HepG2 (cell line): ENCODE measurements around the gene WWP2. TPM values are rescaled to one million over a fixed set of nuclear protein-coding genes. Genes with fewer than 3 reads are reported as not detected.

Experiments used
- CC2D1A ChIP-seq: sonication (generic); formaldehyde crosslinking; IDR thresholded peaks from 2 replicates; pipeline ENCODE4 v1.8.1; 2023; ENCODE audit warnings: mild to moderate bottlenecking, missing genetic modification reagents
- CCAR2 ChIP-seq: fragments of 200-400 bp; formaldehyde crosslinking; optimal IDR thresholded peaks from 2 replicates; pipeline ENCODE3; 2018; ENCODE audit warnings: low read depth, mild to moderate bottlenecking, low read length, moderate library complexity
- HNRNPUL1 ChIP-seq: fragments of 200-400 bp; formaldehyde crosslinking; IDR thresholded peaks from 2 replicates; pipeline ENCODE4 v1.6.1; 2017; ENCODE audit warnings: low read depth, mild to moderate bottlenecking, low read length, moderate library complexity
- JARID2 ChIP-seq: sonication (generic); formaldehyde crosslinking; IDR thresholded peaks from 2 replicates; pipeline ENCODE4 v1.8.1; 2023; ENCODE audit warnings: missing genetic modification reagents, inconsistent platforms; ENCODE audit not compliant: insufficient replicate concordance
- NFYB ChIP-seq: sonication (generic); formaldehyde crosslinking; IDR thresholded peaks from 2 replicates; pipeline ENCODE4 v1.4.0; 2020; ENCODE audit warnings: missing genetic modification reagents
- RFX3 ChIP-seq: IDR thresholded peaks from 2 replicates; pipeline ENCODE4 v1.6.1; 2016; ENCODE audit warnings: missing biosample characterization, missing genetic modification reagents
- U2AF2 ChIP-seq: fragments of 200-400 bp; formaldehyde crosslinking; IDR thresholded peaks from 2 replicates; pipeline ENCODE4 v1.6.1; 2017; ENCODE audit warnings: low read depth, mild to moderate bottlenecking, low read length
- ZBTB3 ChIP-seq: sonication (generic); formaldehyde crosslinking; IDR thresholded peaks from 2 replicates; pipeline ENCODE4 v1.4.0; 2020; ENCODE audit warnings: low read depth, mild to moderate bottlenecking, moderate library complexity, missing genetic modification reagents, borderline replicate concordance
- ZNF225 ChIP-seq: sonication (generic); formaldehyde crosslinking; IDR thresholded peaks from 2 replicates; pipeline ENCODE4 v1.4.0; 2020; ENCODE audit warnings: mild to moderate bottlenecking, missing genetic modification reagents
- ZNF24 ChIP-seq: fragments of 450-650 bp; IDR thresholded peaks from 2 replicates; pipeline ENCODE4 v1.6.1; 2017; ENCODE audit warnings: antibody characterized with exemption, mild to moderate bottlenecking
- ZNF335 ChIP-seq: sonication (generic); formaldehyde crosslinking; IDR thresholded peaks from 2 replicates; pipeline ENCODE4 v1.4.0; 2020; ENCODE audit warnings: missing genetic modification reagents
- ZNF605 ChIP-seq: sonication (generic); formaldehyde crosslinking; IDR thresholded peaks from 2 replicates; pipeline ENCODE4 v1.8.0; 2022; ENCODE audit warnings: mild to moderate bottlenecking, missing genetic modification reagents
- ZNF615 ChIP-seq: sonication (generic); formaldehyde crosslinking; IDR thresholded peaks from 2 replicates; pipeline ENCODE4 v1.5.0; 2020; ENCODE audit warnings: mild to moderate bottlenecking, missing genetic modification reagents, borderline replicate concordance
- ZSCAN12 ChIP-seq: sonication (generic); formaldehyde crosslinking; IDR thresholded peaks from 2 replicates; pipeline ENCODE4 v1.9.0; 2021; ENCODE audit warnings: mild to moderate bottlenecking, missing genetic modification reagents
- polyA plus RNA-seq, 8 experiments: library from polyadenylated mRNA; depleted of rRNA in 3 of 8; stranded (reverse) in 7 of 8; unstranded in 1 of 8; fragments of >200 nt; fragmentation: Illumina TruSeq in 4 of 8; extraction: Trizol in 4 of 8; gene quantifications; 2 replicates each; pipeline versions ENCODE4 v1.2.1 to v1.2.3, GENCODE V29; 2011 to 2016; ENCODE audit warnings: low read depth in 4 of 8, missing spikeins in 1 of 8, mixed read lengths in 1 of 8; ENCODE audit not compliant: insufficient read depth in 1 of 8
- total RNA-seq, 5 experiments: library from RNA; depleted of rRNA; stranded (reverse); fragments of >200 nt; fragmentation: Illumina TruSeq; extraction: Trizol; gene quantifications; 2 replicates each; pipeline ENCODE4 v1.2.3, GENCODE V29; 2016; ENCODE audit warnings: low read depth in 1 of 5
- TF ChIP-seq, protein P1 (sequence below): sonication (generic); formaldehyde crosslinking; IDR thresholded peaks from 2 replicates; pipeline ENCODE4 v1.4.0; 2020; ENCODE audit warnings: mild to moderate bottlenecking, missing genetic modification reagents
- TF ChIP-seq, protein P2 (sequence below): sonication (generic); formaldehyde crosslinking; IDR thresholded peaks from 2 replicates; pipeline ENCODE4 v1.4.0; 2020; ENCODE audit warnings: missing genetic modification reagents, low read depth, mild to moderate bottlenecking, borderline replicate concordance
- TF ChIP-seq, protein P3 (sequence below): sonication (generic); formaldehyde crosslinking; IDR thresholded peaks from 2 replicates; pipeline ENCODE4 v1.4.0; 2020; ENCODE audit warnings: missing genetic modification reagents
- TF ChIP-seq, protein P4 (sequence below): sonication (generic); formaldehyde crosslinking; IDR thresholded peaks from 2 replicates; pipeline ENCODE4 v1.8.1; 2023; ENCODE audit warnings: mild to moderate bottlenecking, inconsistent platforms, moderate library complexity, missing genetic modification reagents, borderline replicate concordance
- TF ChIP-seq, protein P5 (sequence below): sonication (generic); formaldehyde crosslinking; IDR thresholded peaks from 2 replicates; pipeline ENCODE4 v1.5.1; 2020; ENCODE audit warnings: missing genetic modification reagents, mild to moderate bottlenecking, borderline replicate concordance

Gene WWP2
- total and polyA plus RNA-seq, 2 of the 13 experiments (the other 11 are each of a cell fraction or from before 2014, with no cell fraction given): 11.4 to 28.2 TPM

DNA sequence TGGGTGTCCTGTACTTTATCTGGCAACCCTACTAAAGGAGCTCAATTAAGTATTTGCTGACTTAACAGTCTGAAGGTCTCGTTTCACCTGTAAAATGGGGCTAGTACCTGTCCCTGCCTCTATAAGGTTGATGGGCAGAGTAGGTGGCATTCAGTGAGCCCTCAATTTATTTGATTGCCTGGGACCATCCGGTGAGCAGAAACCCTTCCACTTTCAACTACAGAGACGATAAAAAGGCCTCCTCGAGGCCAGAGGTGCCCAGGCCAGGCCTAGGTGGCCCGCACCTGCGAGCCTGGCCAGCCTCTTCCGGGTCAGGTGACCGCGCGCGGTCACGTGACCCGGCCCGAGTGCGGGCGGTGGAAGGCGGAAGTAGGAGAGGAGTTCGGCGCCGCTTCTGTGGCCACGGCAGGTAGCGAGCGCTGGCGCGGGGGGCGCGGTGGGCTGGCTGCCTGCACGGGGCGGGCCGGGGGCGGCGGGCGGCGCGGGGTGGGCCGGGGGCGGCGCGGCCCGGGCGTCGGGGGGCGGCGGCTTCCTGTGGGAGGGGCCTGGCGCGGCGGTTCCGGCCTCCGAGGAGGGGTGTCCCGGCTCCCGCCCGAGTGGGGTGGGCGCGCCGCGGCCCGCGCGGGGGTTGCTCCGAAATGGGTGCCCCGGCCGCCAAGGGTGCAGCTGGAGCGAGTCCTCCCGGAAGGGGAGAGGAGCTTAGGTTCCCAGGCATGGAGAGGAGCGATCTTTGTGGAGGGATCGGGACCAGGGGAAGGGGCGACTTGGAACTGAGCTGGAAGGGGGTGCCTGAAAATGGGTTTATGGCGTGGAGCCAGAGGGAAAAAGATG is at the start of gene WWP2 (continued):
- TF ChIP-seq, protein P1, sequence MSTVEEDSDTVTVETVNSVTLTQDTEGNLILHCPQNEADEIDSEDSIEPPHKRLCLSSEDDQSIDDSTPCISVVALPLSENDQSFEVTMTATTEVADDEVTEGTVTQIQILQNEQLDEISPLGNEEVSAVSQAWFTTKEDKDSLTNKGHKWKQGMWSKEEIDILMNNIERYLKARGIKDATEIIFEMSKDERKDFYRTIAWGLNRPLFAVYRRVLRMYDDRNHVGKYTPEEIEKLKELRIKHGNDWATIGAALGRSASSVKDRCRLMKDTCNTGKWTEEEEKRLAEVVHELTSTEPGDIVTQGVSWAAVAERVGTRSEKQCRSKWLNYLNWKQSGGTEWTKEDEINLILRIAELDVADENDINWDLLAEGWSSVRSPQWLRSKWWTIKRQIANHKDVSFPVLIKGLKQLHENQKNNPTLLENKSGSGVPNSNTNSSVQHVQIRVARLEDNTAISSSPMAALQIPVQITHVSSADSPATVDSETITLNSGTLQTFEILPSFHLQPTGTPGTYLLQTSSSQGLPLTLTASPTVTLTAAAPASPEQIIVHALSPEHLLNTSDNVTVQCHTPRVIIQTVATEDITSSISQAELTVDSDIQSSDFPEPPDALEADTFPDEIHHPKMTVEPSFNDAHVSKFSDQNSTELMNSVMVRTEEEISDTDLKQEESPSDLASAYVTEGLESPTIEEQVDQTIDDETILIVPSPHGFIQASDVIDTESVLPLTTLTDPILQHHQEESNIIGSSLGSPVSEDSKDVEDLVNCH (CRISPR knock-in tag): no peak
- TF ChIP-seq ZNF335 (CRISPR knock-in tag) (0 out of 2 replicates have a peak, but pooled peaks have one; percentile 69), JARID2 (CRISPR knock-in tag) (no peak), HNRNPUL1 (no peak), U2AF2 (0 out of 2 replicates have a peak, but pooled peaks have one; percentile 74), CCAR2 (no peak), ZNF24 (0 out of 2 replicates have a peak, but pooled peaks have one; percentile 37), ZBTB3 (CRISPR knock-in tag) (no peak), ZNF225 (peak; percentile 41; the same call in 1 of the 2 replicates), CC2D1A (peak; percentile 91; the same call in 1 of the 2 replicates), NFYB (no peak), RFX3 (CRISPR knock-in tag) (no peak; the same call in 1 of the 2 replicates), ZSCAN12 (CRISPR knock-in tag) (peak; percentile 17; the same call in 1 of the 2 replicates), ZNF615 (CRISPR knock-in tag) (peak; percentile 73; the same call in 1 of the 2 replicates), ZNF605 (CRISPR knock-in tag) (no peak)
- TF ChIP-seq, protein P2, sequence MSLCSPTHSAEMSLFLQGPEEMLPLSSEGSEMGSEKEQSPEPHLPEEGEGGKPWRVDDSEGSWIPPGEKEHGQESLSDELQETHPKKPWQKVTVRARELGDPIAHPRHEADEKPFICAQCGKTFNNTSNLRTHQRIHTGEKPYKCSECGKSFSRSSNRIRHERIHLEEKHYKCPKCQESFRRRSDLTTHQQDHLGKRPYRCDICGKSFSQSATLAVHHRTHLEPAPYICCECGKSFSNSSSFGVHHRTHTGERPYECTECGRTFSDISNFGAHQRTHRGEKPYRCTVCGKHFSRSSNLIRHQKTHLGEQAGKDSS (CRISPR knock-in tag): no peak; the same call in 1 of the 2 replicates
- TF ChIP-seq, protein P3, sequence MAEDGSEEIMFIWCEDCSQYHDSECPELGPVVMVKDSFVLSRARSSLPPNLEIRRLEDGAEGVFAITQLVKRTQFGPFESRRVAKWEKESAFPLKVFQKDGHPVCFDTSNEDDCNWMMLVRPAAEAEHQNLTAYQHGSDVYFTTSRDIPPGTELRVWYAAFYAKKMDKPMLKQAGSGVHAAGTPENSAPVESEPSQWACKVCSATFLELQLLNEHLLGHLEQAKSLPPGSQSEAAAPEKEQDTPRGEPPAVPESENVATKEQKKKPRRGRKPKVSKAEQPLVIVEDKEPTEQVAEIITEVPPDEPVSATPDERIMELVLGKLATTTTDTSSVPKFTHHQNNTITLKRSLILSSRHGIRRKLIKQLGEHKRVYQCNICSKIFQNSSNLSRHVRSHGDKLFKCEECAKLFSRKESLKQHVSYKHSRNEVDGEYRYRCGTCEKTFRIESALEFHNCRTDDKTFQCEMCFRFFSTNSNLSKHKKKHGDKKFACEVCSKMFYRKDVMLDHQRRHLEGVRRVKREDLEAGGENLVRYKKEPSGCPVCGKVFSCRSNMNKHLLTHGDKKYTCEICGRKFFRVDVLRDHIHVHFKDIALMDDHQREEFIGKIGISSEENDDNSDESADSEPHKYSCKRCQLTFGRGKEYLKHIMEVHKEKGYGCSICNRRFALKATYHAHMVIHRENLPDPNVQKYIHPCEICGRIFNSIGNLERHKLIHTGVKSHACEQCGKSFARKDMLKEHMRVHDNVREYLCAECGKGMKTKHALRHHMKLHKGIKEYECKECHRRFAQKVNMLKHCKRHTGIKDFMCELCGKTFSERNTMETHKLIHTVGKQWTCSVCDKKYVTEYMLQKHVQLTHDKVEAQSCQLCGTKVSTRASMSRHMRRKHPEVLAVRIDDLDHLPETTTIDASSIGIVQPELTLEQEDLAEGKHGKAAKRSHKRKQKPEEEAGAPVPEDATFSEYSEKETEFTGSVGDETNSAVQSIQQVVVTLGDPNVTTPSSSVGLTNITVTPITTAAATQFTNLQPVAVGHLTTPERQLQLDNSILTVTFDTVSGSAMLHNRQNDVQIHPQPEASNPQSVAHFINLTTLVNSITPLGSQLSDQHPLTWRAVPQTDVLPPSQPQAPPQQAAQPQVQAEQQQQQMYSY (CRISPR knock-in tag): no peak
- TF ChIP-seq, protein P4, sequence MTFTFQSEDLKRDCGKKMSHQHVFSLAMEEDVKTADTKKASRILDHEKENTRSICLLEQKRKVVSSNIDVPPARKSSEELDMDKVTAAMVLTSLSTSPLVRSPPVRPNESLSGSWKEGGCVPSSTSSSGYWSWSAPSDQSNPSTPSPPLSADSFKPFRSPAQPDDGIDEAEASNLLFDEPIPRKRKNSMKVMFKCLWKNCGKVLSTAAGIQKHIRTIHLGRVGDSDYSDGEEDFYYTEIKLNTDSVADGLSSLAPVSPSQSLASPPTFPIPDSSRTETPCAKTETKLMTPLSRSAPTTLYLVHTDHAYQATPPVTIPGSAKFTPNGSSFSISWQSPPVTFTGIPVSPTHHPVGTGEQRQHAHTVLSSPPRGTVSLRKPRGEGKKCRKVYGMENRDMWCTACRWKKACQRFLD (CRISPR knock-in tag): peak; percentile 59; the same call in 1 of the 2 replicates
- TF ChIP-seq, protein P5, sequence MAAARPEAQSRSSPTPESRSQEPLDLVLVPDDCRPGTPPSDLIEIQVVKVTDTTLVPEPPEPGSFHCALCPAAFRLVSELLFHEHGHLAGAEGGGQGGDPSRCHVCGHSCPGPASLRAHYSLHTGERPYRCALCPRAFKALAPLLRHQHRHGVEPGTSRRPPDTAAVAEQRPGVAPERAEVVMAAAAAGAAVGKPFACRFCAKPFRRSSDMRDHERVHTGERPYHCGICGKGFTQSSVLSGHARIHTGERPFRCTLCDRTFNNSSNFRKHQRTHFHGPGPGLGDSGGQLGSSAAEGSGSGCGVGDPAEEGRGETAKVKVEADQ (CRISPR knock-in tag): no peak
